Activated CD4-positive, alpha-beta T cell treated with anti-CD3 and anti-CD28 coated beads, Interleukin-2, amount 50 U/mL, for 16 hours (primary cell): ENCODE measurements around the gene ARHGEF19.
A peak's percentile ranks its signal among the peaks of the same experiment; 100 is the strongest.
"Not testable (repeated sequence)": the region's sequence is repeated elsewhere in the genome, so short reads cannot be mapped to it uniquely, and the experiment has no call there.

ENCODE experiments used
- DNase-seq: peaks from one replicate; pipeline ENCODE4 v3.0.0-alpha.2; 2020

Gene ARHGEF19

DNA sequence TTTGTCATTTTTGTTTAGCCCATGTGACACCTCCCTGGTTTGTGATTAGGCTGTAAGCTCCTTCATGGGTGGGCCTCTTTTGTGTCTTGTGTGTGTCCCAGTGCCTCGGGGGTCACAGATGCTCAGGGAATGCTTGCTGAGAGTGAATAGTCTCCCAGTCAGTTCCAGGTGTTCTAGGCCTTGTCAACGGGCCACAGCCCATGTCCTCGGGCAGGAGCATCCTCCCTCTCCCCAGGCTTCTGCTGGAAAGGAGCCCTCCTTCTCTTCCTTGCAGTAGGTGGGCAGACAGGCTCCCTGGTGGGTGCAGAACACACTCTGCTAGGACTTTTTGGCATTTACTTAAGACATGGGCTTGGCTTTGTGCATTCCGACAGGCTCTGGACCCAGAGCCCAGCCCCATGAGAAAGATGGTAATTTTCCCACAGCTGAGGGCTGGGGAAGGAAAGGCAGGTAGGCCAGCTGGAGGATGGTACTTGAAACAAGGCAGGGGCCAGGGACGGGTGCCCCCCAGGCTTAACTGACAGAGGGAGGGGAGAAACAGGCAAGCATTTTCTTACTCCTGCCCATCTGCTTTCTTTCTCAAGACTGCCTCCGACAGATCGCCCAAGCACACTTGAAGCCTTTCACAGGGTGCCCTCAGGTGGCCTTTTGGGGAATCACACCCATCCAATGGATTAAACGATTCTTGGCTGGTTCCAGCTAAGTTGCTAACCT, 31.6 kb upstream of the ARHGEF19 start:
- peak; percentile 81 for DNase-seq

DNA sequence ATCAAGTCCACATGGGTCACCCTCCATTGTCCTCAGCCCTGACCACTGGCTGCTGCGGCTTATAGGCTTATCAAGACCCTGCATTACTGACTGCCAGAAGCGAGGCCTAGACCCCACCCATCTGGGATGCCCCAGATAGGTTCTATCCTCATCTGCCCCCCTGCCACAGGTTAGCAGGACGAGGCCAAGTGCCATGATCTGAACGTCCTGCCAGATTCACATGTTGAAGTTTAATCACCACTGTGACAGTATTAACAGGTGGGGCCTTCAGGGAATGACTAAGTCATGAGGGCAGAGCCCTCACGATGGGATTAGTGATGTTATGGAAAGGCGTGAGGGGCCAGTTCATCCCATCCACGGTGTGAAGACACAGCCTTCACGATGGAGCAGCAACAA, 30.8 kb upstream of the ARHGEF19 start:
- no peak for DNase-seq

DNA sequence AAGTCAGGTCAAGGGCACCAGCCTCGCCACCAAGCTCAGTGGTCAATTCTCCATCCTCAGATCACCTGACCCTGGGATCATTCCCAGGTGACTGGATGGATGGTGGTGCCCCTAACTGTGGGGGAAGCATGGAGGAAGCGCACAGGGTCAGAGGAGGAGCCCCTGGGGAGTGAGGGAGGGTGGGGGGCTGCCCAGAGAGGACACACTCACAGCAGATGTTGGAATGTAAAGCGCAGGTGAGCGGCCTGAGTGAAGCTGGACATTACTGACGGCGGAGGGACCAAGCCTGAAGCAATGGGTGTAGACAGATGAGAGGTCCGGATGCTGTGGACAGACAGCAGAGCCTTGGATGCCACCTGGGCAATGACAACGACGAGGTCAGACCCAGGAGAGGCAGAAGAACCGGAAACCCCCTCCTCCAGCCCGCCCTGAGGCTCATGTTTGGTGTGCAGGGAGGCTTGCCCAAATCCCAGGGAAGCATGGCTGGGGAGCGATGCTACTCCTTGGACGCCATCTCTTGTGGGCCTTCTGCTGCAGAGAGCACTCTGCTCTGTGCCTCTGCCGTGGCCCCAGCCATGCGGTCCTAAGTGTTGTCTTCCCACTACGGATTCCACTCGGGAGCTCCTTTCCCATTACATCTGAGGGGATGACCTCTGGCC, 30.2 kb upstream of the ARHGEF19 start:
- no peak for DNase-seq

DNA sequence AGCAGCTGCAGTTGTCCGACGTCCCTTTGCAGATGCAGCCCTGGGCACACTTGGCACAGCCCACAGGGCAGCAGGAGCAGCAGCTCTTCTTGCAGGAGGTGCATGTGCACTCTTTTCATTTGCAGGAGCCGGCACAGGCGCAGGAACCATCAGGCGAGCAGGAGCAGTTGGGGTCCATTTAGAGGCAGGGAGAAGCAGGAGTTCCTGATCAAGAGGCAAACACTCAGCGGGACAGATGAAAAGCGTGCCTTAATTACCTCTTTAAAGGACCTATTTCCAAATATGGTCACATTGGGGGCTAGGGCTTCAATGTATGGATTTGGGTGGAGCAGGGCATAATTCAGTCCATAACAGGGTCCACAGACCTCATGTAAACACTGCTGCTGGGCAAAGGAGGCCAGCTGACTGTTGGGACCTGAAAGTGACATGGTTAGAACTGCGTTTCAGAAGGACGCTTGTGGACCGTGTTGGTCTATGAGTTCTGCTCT, 28.8 kb upstream of the ARHGEF19 start:
- DNase-seq = no peak

DNA sequence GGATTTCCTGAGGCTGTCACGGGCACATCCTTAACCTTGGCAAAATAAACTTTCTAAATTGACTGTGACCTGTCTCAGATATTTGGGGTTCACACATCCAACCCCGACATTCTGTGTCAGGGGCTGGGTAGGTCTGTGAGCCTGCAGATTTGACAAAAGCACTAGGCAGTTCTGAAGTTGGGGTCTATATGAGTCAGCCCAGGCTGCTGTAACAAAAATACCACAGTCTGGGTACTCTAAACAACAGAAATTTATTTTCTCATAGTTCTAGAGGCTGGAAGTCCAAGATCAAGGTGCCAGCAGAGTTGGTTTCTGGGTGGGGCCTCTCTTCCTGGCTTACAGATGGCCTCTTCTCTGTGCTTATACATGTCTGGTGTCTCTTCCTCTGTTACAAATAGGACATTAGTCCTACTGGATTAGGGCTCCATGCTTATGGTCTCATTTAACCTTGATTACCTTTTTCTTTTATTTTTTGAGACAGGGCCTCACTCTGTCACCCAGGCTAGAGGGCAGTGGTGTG, 27.6 kb upstream of the ARHGEF19 start:
- peak; percentile 8 for DNase-seq

DNA sequence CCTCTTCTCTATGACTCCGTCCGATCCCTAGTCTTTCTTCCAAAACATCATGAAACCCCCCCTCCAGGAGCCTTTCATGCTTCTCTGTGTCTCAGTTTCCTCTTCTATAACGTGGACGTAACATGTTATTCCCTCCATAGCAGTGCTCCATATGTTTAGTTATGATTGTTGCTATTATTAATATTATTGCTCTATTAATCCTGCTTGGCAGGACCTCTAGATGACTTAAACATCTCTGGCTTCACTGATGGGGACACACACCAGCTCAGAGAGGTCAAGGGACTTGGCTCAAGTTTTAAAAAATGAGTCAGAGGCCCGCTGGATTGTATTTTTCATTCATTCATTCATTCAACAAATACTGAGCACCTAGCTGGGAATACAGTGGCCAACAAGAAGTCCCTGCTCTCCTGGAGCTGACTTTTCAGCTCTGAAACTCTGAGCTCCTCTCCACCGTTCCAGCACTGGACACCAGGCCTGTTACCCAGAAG, 24.9 kb upstream of the ARHGEF19 start:
- no peak for DNase-seq

DNA sequence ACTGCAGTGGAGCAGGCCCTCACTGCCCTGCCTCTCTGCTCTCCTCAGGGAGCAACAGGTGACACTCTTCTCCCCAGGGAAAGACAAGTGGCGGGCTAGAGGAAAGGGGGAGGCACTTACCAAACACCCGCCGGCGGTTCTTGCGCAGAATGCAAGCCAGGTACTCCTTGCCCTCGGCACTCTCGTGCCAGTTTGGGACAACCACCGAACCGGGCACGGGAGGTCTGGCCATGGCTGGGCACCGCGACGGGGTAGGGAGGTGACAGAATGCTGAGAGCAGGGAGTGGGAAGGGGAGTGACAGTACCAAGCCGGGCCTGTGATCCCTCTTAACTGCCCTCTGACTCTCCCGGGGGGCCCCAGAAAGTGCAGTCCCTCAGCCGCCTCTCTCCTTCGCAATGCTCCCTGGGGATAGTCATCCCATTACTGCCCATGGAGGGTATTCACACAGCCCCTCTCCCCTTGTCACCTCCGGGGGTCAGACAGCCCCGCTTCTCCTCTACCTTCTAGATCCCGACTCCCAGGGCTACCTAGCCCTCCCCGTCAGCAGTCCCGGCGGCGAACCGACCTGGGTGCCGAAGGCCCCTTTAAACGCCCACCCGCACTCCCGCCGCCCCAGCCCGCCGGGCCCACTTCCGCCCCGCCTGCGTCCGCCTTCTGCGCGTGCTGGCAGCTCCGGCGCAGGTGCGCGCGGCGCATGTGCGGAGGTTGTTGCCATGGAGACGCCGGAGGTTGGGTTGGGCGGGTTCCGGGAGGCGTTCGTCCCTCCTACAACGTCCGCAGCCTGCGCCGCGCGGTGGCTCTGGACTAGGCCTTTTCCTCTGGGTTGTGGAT, 24.3 kb upstream of the ARHGEF19 start, which contains the start of gene CPLANE2:
CPLANE2 (minus strand) TSS at position 673 of the 832 bp plus-strand sequence; CDS start at position 232, 441 bp downstream.
- peak; percentile 97 for DNase-seq

DNA sequence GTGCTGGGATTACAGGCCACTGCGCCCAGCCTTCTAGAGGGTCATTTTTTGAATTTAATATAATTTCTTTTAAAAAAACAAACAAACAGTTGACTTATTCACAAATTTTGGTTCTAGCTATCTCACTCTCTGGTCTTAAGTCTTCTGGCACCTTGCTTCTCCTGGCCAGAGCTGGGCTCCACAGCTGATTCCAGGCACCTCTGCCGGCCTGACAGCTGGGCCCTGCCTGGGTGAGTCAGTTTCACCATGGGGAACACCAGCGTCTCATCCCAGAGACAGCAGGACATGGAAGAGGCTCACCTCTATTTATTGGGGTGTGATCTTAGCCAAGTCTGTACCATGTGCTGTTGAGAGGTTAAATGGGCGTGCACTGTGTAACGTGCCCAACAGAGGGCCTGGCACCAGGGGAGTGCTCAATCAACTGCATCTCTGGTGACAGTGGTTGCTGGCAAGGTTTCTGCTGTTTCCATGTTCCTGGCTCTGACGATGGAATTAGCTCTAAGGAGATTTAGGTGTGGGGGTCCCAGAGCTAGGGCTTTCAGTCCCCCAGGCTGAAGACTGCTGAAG, 23.6 kb upstream of the ARHGEF19 start:
- peak; percentile 58 for DNase-seq

DNA sequence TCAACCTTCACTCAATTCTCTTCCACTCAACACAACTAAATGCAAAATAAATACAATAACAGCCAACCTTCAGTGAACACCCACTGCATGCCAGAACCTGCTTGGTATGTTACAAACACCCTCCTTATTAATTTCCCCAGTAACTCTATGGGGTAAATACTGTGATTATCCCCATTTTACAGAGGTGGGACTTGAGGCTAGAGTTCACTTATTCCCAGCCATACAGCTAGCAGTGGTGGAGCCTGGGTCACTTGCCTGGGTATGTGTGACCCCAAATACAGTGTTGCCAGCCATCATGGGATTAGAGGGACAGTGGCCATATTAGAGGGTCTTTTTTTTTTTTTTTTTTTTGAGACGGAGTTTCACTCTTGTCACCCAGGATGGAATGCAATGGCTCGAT, 22.9 kb upstream of the ARHGEF19 start:
- no peak for DNase-seq

DNA sequence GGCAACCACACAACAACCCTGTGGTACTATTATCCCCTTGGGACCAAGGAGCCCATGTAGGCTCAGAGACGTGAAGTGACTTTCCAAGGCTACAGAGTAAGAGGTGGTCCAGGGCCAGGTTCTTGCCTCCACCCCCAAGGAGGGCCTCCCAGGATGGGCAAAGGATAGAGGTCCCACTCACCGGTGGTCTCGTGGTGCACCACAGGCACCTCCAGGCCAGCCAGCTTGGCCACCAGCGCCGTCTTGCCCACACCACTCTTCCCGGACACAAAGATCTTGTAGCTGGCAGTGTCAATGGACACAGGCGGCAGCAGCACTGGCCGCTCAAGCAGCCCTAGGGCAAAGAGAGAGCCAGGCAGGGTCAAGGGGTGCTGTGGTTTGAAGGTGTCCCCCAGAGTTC, 21.0 kb upstream of the ARHGEF19 start:
- DNase-seq = no peak

DNA sequence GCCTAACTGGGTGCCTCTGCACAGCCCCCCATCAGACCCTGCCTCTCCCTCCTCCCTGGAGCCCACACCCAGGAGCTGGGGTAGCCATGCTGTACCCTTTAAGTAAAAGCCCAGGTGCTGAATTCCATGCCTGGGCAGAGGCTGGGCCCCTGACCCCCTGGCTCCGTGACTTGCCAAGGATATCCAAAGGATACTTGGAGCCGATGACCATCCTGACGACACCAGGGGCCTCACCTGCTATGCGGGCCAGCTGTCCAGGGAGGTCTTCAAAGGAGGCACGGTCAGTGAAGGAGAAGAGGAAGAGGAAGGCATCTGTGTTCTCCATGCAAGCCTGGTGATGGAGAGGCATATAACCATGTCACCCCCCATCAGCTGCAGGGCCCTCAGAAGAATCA, 19.9 kb upstream of the ARHGEF19 start:
- DNase-seq = no peak

DNA sequence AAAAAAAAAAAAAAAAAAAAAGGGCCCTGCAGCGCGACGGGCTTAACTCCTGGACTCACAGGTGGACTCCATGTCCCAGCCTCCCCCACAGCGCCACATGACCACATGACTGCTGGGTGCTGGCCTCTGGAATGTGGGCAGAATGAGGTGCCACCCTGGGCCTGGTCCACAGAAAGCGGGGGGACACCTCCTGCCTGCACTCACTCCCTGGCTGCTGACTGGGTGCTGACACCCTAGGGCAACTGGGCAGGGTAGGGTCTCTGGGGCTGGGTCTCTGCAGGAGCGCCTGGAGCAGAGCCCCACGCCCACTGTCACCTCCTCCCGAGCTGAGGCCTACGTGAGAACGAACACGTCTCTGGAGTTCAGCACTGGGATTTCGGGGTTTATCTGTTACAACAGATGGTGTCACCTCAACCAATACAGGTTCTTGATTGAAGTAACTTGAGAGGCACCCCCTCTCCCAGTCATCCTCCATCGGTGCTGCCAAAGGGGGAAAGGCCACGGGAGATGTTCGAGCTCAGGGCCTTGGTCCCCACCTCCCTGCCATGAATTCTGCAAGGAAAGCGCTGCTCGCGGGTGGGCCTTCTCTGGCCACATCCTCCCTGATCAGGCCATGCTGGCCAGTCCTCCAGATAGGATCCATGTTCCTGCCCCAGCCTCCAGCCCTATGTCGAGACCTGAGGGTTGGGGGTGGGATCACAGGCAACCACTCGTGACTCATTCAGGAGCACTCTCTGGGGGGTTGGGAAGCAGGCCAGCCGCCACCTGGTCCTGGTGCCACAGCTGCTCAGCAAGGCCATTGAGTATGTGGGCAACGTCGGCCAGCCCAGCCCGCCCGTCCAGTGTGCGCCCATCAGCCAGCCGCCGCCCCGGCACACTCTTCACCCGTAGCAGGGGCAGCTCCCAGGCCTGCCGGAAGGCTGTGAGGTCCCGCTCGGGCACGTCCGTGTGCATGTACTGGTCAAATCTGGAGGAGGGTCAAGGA, 19.2 kb upstream of the ARHGEF19 start:
- DNase-seq = no peak

DNA sequence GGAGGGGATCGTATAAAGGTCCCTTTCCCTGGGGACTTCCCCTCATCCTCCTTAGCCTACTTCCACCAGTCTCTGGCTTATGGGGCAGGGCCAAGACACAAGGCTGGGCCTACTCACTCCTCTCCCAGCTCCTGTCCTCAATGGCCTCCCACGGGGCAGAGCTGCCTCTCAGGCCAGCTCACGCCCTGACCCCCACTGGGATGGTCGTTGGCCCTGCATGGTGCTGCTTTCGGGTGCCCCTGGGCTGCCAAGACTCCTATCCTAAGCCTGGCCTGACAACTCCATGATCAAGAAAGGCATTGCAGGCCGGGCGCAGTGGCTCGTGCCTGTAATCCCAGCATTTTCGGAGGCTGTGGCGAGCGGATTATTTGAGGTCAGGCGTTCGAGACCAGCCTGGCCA, 18.3 kb upstream of the ARHGEF19 start:
- DNase-seq = no peak

DNA sequence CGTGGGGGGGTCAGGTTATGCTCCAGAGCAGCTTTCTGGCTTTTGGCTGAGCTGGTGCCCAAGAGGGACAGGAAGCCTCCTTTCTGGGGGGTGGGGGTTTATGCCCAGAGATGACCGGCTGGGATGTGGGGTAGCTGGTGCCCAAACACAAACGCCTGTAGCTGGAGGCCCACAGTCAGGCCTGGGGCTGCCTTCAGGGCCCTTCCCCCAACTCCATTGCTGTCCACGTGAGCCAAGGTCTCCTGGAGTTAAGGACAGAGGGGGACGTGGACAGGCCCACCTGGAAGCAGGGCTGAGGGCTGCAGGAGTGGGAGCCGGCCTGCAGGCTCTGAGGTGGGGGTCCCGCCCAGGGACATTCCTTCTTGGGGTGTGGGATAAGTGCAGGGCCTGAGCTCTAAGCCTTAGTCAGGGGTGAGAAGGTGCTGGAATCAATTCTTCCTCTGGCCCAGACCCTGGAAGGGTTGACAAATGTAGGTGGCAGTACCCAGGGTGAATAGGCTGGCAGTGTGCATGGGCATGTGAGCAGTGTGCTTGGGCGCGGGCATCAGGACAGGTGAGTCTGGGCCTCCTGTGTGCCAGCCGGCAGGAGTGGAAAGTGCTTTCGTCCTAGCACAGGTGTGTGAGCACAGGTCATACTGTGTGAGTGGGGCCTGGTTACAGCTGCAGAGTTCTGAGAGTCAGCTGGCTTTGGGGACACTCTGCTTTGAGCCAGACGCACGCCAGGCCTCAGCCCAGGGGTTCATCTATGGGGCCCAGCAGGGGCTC, 17.7 kb upstream of the ARHGEF19 start:
- DNase-seq = no peak

DNA sequence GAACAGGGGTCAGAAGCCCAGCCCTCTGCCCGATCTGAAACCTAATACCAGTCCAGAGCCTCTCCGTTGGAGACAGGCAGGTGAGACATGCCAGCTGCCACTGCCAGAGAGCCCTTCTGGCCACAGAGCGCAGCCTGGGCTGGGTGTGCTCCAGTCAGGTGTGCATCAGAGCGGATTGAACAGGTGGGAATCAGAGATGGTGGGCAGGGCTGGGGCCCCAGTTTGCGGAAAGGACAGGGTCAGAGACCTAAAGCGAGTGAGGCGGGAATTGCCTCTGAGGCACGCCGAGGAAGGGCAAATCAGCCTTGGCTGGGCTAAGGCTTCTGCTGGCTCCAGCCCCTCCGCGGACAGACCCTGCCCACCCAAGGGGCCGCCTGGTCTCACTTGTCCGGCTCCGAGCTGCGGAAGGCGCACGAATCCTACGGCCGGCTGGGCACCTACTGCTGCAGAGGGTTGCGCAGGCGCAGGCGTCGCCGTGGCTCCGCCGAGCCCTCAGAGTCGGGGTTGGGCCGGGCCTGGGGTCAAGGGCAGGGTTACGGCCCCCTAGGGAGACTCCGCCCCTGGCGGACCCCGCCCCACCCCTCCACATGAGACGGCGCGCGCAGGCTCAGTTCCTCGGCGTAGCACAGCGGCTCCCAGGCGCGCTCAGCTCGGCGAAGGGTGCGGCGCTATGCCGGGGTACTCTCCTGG, 14.2 kb upstream of the ARHGEF19 start:
- no peak for DNase-seq

DNA sequence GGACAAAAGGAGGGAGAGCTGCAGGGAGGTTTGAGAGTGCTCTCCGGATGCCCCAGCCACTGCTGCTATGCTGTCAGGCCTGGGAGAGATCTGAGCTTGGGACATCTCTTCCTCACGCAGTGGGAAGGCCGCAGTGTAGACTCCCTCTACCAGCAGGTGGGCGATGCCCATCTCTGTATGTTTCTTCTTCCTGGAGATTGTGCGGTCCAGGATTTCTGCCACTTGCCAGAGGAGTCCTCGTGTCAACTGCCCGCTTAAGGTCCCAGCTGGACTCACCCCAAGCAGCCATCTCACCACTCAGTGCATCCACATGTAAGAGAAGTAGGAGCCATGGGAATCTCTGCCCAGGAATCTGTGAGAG, 13.7 kb upstream of the ARHGEF19 start:
- no peak for DNase-seq

DNA sequence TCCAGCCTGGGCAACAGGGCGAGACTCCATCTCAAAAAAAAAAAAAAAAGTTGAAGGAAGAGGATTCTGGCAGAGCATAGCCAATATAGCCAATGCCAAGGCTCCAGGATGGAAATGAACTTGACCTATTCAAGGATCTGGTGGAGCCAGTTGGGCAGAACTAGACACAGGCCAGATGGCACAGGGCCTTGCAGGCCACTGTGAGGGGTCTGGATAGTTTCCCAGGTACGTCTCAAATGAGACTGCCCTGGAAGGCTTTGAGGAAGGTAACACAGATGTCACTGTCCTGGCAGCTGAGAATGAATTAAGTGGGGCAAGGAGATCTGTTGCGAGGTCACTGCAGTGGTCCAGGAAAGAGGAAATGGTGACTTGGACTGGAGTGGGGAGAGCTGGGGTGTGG, 12.0 kb upstream of the ARHGEF19 start:
- DNase-seq = no peak

DNA sequence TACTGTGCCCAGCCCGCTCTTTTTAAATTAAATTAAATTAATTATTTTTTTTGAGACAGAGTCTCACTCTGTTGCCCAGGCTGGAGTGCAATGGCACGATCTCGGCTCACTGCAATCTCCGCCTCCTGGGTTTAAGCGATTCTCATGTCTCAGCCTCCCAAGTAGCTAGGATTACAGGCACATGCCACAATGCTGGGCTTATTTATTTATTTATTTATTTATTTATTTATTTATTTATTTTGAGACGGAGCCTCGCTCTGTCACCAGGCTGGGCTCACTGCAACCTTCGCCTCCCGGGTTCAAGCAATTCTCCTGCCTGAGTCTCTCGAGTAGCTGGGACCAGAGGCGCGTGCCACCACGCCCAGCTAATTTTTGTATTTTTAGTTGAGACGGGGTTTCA, 10.3 kb upstream of the ARHGEF19 start:
- not testable (repeated sequence) for DNase-seq

DNA sequence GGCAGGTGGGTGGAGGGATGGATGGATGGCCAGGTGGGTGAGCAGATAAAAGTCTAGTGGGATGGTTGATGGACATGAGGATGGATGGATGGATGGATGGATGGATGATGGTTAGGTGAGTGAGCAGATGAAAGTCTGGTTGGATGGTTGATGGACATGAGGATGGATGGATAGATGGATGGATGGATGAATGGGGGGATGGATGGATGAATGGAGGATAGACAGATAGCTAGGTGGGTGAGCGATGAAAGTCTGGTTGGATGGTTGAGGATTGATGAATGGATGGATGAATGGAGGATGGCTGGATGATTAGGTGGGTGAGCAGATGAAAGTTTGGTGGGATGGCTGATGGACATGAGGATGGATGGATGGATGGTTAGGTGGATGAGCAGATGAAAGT, 9.0 kb upstream of the ARHGEF19 start:
- no peak for DNase-seq

DNA sequence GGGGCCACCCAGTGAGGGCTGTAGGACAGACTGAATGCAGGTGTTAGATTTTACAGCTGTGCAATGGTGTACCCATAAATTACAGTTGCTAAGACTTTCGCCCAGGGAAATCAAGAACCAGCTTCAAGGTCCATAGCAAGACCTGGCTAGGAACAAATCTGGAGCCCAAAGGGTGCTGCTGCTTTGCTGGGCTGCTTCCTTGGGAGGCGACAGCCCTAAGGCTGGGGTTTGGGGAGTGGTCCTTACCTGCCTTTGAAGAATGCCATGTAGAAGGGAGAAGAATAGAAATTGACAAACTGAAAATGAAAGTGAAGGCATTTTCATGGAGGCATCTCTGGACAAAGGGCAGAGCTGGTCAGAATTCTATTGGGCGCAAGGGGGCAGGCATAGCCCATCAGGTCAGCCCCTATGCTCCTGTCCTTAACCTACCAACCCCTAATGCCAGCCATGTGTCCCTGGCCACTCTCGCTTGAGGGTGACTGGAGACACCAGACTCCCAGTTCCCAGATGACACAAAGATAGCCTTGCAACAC, 7.6 kb upstream of the ARHGEF19 start:
- no peak for DNase-seq
